ENCODE results near the gene ADAMTSL1.

GRCh38 chr9:18549772-18550171 is 75.8 kb downstream of the ADAMTSL1 start:
- TF ChIP-seq, protein P1, sequence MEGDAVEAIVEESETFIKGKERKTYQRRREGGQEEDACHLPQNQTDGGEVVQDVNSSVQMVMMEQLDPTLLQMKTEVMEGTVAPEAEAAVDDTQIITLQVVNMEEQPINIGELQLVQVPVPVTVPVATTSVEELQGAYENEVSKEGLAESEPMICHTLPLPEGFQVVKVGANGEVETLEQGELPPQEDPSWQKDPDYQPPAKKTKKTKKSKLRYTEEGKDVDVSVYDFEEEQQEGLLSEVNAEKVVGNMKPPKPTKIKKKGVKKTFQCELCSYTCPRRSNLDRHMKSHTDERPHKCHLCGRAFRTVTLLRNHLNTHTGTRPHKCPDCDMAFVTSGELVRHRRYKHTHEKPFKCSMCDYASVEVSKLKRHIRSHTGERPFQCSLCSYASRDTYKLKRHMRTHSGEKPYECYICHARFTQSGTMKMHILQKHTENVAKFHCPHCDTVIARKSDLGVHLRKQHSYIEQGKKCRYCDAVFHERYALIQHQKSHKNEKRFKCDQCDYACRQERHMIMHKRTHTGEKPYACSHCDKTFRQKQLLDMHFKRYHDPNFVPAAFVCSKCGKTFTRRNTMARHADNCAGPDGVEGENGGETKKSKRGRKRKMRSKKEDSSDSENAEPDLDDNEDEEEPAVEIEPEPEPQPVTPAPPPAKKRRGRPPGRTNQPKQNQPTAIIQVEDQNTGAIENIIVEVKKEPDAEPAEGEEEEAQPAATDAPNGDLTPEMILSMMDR (IDR thresholded peaks at IDR 0.05; ENCODE audit: low read depth, low read length), result no peak
- no peak for TF ChIP-seq EZH2phosphoT487 (IDR thresholded peaks at IDR 0.05; ENCODE audit: low read depth)

All from OCI-LY3 (cell line).